ENCODE measurements around the gene NLRC5.

Gene NLRC5

GRCh38 chr16:56965149-56966092 is 23.9 kb upstream of the NLRC5 start:
- Histone ChIP-seq H3K9me3 (no peaks in the 10 kb centered on the region), H3K36me3 (no peaks in the 10 kb centered on the region), H3K4me3 (ENCODE audit: low read depth, low read length) (no peak overlapping the region), H3K27me3 (no peaks in the 10 kb centered on the region), H3K4me1 (no peaks in the 10 kb centered on the region)
- no peak for TF ChIP-seq CTCF (IDR thresholded peaks at IDR 0.05; ENCODE audit: low read depth, low read length)
- DNase-seq = no peak

GRCh38 chr16:56966093-56966475 is 23.3 kb upstream of the NLRC5 start:
- H3K4me3 ChIP-seq (ENCODE audit: low read depth, low read length) = no peak overlapping the region
- no peak for DNase-seq
- H3K27me3 ChIP-seq = no peaks in the 10 kb centered on the region
- H3K4me1 ChIP-seq = no peaks in the 10 kb centered on the region
- no peaks in the 10 kb centered on the region for H3K36me3 ChIP-seq
- H3K9me3 ChIP-seq = no peaks in the 10 kb centered on the region
- TF ChIP-seq CTCF (IDR thresholded peaks at IDR 0.05; ENCODE audit: low read depth, low read length) = no peak

GRCh38 chr16:56967733-56968132 is 21.6 kb upstream of the NLRC5 start:
- no peak for TF ChIP-seq CTCF (IDR thresholded peaks at IDR 0.05; ENCODE audit: low read depth, low read length)
- DNase-seq = no peak
- Histone ChIP-seq H3K27me3 (no peaks in the 10 kb centered on the region), H3K9me3 (no peaks in the 10 kb centered on the region), H3K36me3 (no peaks in the 10 kb centered on the region), H3K4me3 (ENCODE audit: low read depth, low read length) (no peak overlapping the region), H3K4me1 (no peaks in the 10 kb centered on the region; the same call in 1 of the 2 replicates)

GRCh38 chr16:56969769-56970168 is 19.6 kb upstream of the NLRC5 start:
- H3K36me3 ChIP-seq = no peaks in the 10 kb centered on the region
- no peak for DNase-seq
- TF ChIP-seq CTCF (IDR thresholded peaks at IDR 0.05; ENCODE audit: low read depth, low read length) = no peak

GRCh38 chr16:56970934-56971767 is 18.2 kb upstream of the NLRC5 start:
- DNase-seq = no peak
- no peak overlapping the region for H3K4me3 ChIP-seq (ENCODE audit: low read depth, low read length)

More at GRCh38 chr16:56969769-56970168, 19.6 kb upstream of the NLRC5 start:
- no peaks in the 10 kb centered on the region for H3K9me3 ChIP-seq
- H3K4me3 ChIP-seq (ENCODE audit: low read depth, low read length) = no peak overlapping the region
- H3K4me1 ChIP-seq = no peaks in the 10 kb centered on the region; the same call in 1 of the 2 replicates
- no peaks in the 10 kb centered on the region for H3K27me3 ChIP-seq

More at GRCh38 chr16:56970934-56971767, 18.2 kb upstream of the NLRC5 start:
- no peak for TF ChIP-seq CTCF (IDR thresholded peaks at IDR 0.05; ENCODE audit: low read depth, low read length)
- Histone ChIP-seq H3K9me3 (no peaks in the 10 kb centered on the region), H3K36me3 (no peaks in the 10 kb centered on the region), H3K4me1 (no peaks in the 10 kb centered on the region; the same call in 1 of the 2 replicates), H3K27me3 (no peaks in the 10 kb centered on the region)
